ENCODE measurements around the gene DLGAP1. TPM values are rescaled to one million over a fixed set of nuclear protein-coding genes. Genes with fewer than 3 reads are reported as not detected.

Gene DLGAP1
- total RNA-seq, 4 donors from 2014 or later: 2.0 to 4.7 (median 2.1) TPM; not detected in 1

GRCh38 chr18:4093676-4094075 is 361.4 kb downstream of the DLGAP1 start:
- Histone ChIP-seq H3K4me3 (no peak overlapping the region), H3K36me3 (no peaks in the 10 kb centered on the region), H3K27ac (no peak overlapping the region), H3K27me3 (no peaks in the 10 kb centered on the region), H3K9me3 (no peaks in the 10 kb centered on the region), H3K4me1 (no peaks in the 10 kb centered on the region)
- DNase-seq (ENCODE audit: low spot score in 2 of 2): no peak
- TF ChIP-seq POLR2AphosphoS5 (IDR thresholded peaks at IDR 0.05) (no peak), EP300 (IDR thresholded peaks at IDR 0.05) (no peak), POLR2A (IDR thresholded peaks at IDR 0.05) (no peak)
- TF ChIP-seq, protein P1, sequence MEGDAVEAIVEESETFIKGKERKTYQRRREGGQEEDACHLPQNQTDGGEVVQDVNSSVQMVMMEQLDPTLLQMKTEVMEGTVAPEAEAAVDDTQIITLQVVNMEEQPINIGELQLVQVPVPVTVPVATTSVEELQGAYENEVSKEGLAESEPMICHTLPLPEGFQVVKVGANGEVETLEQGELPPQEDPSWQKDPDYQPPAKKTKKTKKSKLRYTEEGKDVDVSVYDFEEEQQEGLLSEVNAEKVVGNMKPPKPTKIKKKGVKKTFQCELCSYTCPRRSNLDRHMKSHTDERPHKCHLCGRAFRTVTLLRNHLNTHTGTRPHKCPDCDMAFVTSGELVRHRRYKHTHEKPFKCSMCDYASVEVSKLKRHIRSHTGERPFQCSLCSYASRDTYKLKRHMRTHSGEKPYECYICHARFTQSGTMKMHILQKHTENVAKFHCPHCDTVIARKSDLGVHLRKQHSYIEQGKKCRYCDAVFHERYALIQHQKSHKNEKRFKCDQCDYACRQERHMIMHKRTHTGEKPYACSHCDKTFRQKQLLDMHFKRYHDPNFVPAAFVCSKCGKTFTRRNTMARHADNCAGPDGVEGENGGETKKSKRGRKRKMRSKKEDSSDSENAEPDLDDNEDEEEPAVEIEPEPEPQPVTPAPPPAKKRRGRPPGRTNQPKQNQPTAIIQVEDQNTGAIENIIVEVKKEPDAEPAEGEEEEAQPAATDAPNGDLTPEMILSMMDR (IDR thresholded peaks at IDR 0.05): no peak
- 54% methylated on average over 2 of the region's 2 CpGs for WGBS

DNA sequence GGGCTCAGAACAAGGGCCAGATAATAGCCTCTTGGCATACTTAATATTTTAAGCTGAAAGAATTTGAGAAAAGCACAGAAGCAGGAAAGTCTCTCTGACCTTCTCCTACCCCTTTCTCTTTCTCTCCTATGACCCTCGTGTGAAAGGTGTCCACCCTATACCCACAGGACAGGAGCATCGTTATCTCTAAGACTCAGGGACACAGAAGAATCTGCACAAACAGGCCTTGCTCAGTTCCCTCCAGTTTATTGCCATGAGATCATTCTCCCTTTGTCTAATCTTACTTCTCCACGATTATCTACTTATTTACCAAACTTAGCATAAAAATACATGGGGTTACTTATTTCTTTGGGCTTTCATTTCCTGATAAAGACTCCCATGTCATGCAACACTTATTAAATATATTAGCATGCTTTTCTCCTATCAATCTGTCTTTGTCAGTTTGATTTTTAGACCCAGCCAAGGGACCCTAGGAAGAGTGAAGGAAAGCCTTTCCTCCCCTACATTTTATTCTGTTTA is 370.7 kb downstream of the DLGAP1 start:
- DNase-seq (ENCODE audit: low spot score in 2 of 2): no peak
- no peak overlapping the region for H3K4me3 ChIP-seq
- no peak for TF ChIP-seq EP300 (IDR thresholded peaks at IDR 0.05)
- WGBS: 48% methylated on average over 3 of the region's 3 CpGs
- no peaks in the 10 kb centered on the region for H3K27me3 ChIP-seq
- peaks cover 10% of the 10 kb centered on the region for H3K9me3 ChIP-seq
- no peaks in the 10 kb centered on the region for H3K36me3 ChIP-seq
- H3K4me1 ChIP-seq: no peaks in the 10 kb centered on the region
- no peak overlapping the region for H3K27ac ChIP-seq

GRCh38 chr18:4078246-4078645 is 376.9 kb downstream of the DLGAP1 start:
- no peak for DNase-seq (ENCODE audit: low spot score in 2 of 2)
- Histone ChIP-seq H3K4me1 (no peaks in the 10 kb centered on the region), H3K27me3 (no peaks in the 10 kb centered on the region), H3K27ac (no peak overlapping the region), H3K4me3 (no peak overlapping the region), H3K36me3 (no peaks in the 10 kb centered on the region), H3K9me3 (no peaks in the 10 kb centered on the region)
- 83% methylated on average over 4 of the region's 4 CpGs for WGBS
- TF ChIP-seq, protein P1 (IDR thresholded peaks at IDR 0.05): no peak
- no peak for TF ChIP-seq POLR2A (IDR thresholded peaks at IDR 0.05)
- no peak for TF ChIP-seq POLR2AphosphoS5 (IDR thresholded peaks at IDR 0.05)
- TF ChIP-seq EP300 (IDR thresholded peaks at IDR 0.05): no peak

DNA sequence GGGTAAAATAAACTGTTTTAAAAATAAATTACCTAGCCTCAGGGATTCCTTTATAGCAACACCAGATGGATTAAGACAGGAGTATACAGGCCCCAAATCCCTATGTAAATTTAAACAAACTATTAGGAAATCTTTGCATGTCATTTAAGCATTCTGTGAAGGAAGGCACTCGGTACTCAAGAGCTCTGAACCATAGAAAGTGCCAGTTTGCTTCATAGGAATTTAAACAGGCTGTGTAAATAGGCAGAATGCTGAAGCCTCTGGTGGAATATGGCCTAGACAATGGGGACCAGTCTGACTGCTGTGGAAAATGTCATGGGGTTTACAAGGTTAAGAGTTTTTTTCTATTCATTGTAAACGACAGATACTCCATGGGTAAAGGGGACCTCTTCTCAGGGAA is 377.4 kb downstream of the DLGAP1 start:
- no peaks in the 10 kb centered on the region for H3K9me3 ChIP-seq
- no peak overlapping the region for H3K4me3 ChIP-seq
- no peaks in the 10 kb centered on the region for H3K36me3 ChIP-seq
- H3K27ac ChIP-seq: no peak overlapping the region
- TF ChIP-seq POLR2AphosphoS5 (IDR thresholded peaks at IDR 0.05): no peak
- TF ChIP-seq, protein P1 (IDR thresholded peaks at IDR 0.05): no peak
- no peak for TF ChIP-seq EP300 (IDR thresholded peaks at IDR 0.05)
- H3K27me3 ChIP-seq: no peaks in the 10 kb centered on the region
- WGBS: 74% methylated on average over 2 of the region's 2 CpGs
- no peaks in the 10 kb centered on the region for H3K4me1 ChIP-seq
- no peak for DNase-seq (ENCODE audit: low spot score in 2 of 2)

DNA sequence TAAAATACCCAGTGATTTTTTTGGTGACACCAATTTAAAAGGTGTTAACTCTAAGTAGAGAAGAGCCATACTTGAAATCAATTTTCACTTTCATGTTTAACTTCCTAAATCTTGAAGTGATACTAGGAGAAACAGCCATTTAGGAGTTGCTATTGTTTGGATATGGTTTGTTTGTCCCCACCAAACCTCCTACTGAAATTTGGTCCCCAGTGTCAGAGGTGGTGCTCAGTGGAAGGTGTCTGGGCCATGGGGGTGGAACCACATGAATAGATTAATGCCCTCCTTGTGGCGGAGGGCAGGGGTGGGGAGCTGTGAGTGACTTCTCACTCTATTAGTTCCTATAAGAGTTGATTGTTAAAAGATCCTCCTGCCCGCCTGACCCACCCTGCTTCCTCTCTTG is 377.9 kb downstream of the DLGAP1 start:
- Histone ChIP-seq H3K27me3 (no peaks in the 10 kb centered on the region), H3K4me1 (no peaks in the 10 kb centered on the region), H3K27ac (no peak overlapping the region), H3K9me3 (no peaks in the 10 kb centered on the region), H3K4me3 (no peak overlapping the region), H3K36me3 (no peaks in the 10 kb centered on the region)
- 91% methylated on average over 2 of the region's 2 CpGs for WGBS
- TF ChIP-seq POLR2A (IDR thresholded peaks at IDR 0.05) (no peak), EP300 (IDR thresholded peaks at IDR 0.05) (no peak), POLR2AphosphoS5 (IDR thresholded peaks at IDR 0.05) (no peak)
- TF ChIP-seq, protein P1 (IDR thresholded peaks at IDR 0.05): no peak
- no peak for DNase-seq (ENCODE audit: low spot score in 2 of 2)

- Histone ChIP-seq H3K4me3 (no peak overlapping the region), H3K4me1 (no peaks in the 10 kb centered on the region), H3K36me3 (no peaks in the 10 kb centered on the region), H3K27me3 (no peaks in the 10 kb centered on the region), H3K27ac (no peak overlapping the region), H3K9me3 (no peaks in the 10 kb centered on the region)
- TF ChIP-seq, protein P1 (IDR thresholded peaks at IDR 0.05): no peak
- TF ChIP-seq POLR2AphosphoS5 (IDR thresholded peaks at IDR 0.05): no peak
- no peak for TF ChIP-seq EP300 (IDR thresholded peaks at IDR 0.05)
- TF ChIP-seq POLR2A (IDR thresholded peaks at IDR 0.05): no peak
- no peak for DNase-seq (ENCODE audit: low spot score in 2 of 2)
- 59% methylated on average over 3 of the region's 3 CpGs for WGBS
Measured at GRCh38 chr18:4074647-4075046, 380.5 kb downstream of the DLGAP1 start.
